Germinal center (tissue), 1 donor: ENCODE results near the gene TSEN34.

Experiments
- DNase-seq: peaks from one replicate; pipeline ENCODE4 v3.0.0; 2012; ENCODE audit warnings: mixed read lengths, low spot score

The TSEN34 gene

GRCh38 chr19:54191011-54191810, at the start of gene TSEN34:
TSEN34 (plus strand) TSS chr19:54191308; CDS start chr19:54191365, 57 bp downstream.
- DNase-seq = peak; percentile 83

- DNase-seq = no peak
Measured at GRCh38 chr19:54141356-54141755, 49.8 kb upstream of the TSEN34 start.

DNA sequence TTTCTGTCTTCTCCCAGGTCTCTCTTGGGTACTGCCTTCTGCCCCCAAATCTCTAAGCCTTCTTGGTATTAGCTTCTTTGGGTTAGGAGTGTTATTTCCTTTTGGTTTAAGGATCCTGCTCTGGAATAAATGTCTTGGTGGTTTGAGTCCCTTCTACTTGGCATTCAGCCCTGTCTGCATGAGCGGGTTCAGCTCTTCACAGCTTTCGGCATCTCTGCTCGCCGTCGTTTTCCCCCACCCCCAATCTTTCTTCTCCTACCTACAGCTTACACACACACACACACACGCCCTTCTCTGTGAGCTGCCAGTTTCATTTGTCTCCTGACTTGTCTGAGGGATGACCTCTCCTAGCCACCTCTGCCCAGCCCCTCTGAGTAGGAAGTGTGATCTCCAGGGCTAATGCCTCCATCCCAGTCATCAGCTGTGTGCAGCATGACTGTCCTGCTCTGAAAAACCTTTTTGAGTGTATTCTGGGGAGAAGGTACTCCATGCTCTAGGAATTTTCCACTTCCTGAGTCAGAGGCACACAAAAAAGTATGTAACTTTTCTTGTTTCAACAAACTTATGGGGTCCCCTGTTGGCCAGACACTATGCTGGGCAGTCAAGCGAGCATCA, 48.8 kb upstream of the TSEN34 start:
- no peak for DNase-seq

DNA sequence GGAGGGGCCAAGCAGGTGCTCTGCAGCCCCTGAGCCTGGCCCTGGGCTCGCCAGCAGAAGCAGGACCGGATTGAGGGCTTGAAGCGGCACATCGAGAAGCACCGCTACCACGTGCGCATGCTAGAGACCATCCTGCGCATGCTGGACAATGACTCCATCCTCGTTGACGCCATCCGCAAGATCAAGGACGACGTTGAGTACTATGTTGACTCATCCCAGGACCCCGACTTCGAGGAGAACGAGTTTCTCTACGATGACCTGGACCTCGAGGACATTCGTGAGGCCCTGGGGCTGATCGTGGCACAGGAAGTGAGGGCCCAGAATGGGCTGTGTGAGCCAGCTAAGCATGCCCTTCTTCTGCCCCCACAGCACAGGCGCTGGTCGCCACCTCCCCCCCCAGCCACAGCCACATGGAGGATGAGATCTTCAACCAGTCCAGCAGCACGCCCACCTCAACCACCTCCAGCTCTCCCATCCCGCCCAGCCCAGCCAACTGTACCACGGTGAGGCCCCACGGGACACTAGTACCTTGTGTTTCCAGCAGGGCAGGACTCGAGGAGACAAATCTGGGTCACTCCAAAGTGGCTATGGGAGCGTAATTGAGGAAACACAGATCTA, 45.5 kb upstream of the TSEN34 start:
- DNase-seq = no peak

GRCh38 chr19:54147676-54148075, 43.4 kb upstream of the TSEN34 start:
- DNase-seq = no peak

DNA sequence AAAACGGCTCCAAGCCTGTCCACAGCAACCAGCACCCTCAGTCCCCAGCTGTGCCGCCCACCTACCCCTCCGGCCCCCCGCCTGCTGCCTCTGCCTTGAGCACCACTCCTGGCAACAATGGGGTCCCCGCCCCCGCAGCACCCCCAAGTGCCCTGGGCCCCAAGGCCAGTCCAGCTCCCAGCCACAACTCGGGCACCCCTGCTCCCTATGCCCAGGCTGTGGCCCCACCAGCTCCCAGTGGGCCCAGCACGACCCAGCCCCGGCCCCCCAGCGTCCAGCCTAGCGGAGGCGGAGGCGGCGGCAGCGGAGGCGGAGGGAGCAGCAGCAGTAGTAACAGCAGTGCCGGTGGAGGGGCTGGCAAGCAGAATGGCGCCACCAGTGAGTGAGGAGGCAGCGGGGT, 43.0 kb upstream of the TSEN34 start:
- no peak for DNase-seq

DNA sequence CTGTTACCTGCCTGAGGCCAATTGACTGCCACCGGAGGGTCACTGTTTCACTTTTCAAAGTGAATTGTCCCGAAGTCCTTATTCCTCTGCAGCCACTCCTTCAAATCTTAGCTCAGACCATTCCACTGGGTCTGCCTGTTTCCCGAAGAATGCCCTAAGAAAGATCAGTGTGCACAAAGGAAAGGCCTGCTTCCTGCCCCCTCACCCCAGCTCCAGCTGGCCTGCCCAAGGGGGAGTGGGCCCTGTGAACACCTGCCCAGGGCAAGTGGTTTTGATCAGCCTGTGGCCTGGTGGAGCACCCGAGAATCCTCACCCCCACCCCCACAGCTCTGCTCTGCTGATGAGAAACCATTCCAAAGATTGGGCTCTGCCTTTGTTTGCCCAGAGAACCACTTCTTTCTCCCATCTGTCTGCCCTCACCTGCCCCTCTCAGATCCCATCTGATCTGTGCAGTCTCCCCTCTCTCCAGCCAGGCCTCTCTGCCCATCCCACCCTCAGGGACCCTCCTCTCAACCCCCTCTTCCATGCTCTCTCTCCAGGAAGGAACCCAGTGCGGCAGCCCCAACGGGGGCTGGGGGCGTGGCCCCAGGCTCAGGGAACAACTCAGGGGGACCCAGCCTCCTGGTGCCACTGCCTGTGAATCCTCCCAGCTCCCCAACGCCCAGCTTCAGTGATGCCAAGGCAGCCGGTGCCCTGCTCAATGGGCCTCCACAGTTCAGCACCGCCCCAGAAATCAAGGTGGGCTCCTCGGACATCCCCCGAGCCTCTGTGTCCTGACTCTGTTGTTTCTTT, 41.9 kb upstream of the TSEN34 start:
- DNase-seq = no peak

DNA sequence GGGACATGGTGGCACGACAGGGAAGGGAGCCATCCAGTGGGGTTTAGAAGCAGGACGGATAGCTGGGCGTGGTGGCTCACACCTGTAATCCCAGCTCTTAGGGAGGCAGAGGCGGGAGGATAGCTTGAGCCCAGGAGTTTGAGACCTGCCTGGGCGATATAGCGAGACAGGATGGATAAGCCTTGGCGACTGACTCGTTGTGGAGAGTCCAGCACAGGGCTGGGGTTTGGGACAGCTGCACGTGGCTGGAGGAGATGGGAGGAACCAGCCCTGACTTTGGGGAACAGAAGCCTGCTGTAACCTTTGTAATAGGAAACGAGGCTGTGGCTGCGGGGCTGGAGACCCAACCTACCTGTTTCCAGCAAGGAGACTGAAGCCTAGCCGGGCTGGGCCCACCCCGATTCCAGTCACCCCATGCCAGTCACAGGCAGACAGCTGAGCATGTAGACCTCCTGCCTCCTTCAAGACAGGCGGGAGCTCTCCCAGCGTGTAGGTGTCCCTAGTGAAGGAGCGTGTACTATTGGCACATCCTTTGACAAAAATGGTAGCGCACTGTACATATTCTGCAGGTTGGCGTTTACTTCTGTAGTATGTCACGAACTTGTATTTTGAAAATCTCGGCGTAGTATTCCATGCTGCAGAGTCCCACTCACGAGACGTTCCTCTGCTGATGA, 39.6 kb upstream of the TSEN34 start:
- DNase-seq = no peak

DNA sequence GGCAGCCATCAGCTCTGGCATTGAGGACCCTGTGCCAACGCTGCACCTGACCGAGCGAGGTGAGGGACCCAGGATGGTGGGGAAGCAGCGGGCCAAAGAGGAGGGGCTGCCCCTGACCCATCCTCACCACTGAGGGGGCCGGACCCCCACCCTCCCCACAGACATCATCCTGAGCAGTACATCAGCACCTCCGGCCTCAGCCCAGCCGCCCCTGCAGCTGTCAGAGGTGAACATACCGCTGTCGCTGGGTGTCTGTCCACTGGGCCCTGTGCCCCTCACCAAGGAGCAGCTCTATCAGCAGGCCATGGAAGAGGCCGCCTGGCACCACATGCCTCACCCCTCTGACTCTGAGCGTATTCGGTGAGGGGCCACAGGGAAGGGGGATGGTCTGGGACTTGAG, 38.8 kb upstream of the TSEN34 start:
- DNase-seq = no peak

GRCh38 chr19:54152878-54153524, 38.1 kb upstream of the TSEN34 start:
- no peak for DNase-seq

- DNase-seq = no peak
Measured at GRCh38 chr19:54153731-54154326, 37.3 kb upstream of the TSEN34 start.

- DNase-seq = no peak
Measured at GRCh38 chr19:54154603-54155345, 36.3 kb upstream of the TSEN34 start.

DNA sequence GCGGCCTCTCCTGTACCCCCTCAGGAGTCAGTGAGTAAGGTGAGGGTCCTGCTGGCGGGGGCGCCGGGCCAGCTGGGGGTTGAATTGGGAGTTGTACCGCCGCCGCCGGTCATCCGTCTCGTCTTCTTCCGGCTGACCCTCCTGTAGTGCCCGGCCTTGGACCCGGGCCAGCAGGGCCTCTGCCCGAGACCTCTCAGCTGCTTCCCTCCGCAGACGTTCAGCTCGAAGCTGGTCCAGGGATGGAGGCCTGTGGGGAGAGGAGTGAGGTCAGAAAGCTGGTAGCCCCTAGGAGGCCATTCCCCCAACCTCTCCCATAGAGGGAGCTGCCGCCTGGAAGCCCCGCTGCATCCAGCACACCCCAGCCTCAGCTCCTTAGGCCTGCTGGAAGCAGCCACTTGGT, 35.4 kb upstream of the TSEN34 start:
- no peak for DNase-seq

DNA sequence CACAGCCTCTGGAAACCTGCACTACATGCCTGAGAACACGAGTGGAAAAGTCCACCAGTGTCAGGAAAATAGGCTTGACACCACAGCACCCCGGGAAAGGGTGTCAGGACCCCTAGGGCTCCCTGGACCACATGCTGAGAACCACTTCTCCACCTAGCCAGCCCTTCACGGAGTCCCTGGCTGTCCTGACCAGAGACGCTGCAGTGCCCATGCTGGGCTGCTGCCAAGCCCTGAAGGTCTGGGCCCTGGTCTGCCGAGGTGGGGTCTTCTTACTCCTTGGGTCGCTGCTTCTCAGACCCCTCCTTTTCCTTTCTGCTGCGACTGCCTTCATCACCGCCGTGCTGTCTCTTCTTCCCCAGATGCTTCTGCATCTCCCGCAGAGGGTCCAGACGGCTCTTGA, 34.6 kb upstream of the TSEN34 start:
- no peak for DNase-seq

- no peak for DNase-seq
Measured at GRCh38 chr19:54156953-54157352, 34.2 kb upstream of the TSEN34 start.

DNA sequence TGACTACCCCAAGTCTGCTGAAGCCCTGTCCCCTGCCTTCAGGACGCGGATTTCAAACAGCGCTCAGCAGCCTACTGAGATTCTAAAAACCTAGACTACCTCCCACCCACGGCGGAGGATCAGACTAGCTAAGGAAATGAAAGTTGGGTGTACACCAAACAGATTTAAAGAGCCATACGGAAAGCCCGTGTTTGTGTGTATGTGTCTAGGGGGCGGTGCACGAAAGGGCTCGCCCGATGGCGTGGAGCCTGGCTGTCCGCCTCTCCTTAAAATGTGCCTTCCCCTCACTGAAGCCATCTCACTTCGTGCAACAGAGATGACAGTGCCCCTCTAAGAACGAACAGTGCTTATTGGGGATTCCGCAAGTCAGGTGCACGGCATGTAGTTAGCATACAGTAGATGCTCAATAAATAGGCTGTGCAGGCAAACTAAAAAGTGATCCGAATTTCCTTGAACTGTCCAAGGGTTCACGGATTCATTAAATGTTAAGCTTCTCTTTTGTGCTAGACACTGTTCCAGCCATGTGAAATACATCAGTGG, 32.2 kb upstream of the TSEN34 start:
- DNase-seq = peak; percentile 47

DNA sequence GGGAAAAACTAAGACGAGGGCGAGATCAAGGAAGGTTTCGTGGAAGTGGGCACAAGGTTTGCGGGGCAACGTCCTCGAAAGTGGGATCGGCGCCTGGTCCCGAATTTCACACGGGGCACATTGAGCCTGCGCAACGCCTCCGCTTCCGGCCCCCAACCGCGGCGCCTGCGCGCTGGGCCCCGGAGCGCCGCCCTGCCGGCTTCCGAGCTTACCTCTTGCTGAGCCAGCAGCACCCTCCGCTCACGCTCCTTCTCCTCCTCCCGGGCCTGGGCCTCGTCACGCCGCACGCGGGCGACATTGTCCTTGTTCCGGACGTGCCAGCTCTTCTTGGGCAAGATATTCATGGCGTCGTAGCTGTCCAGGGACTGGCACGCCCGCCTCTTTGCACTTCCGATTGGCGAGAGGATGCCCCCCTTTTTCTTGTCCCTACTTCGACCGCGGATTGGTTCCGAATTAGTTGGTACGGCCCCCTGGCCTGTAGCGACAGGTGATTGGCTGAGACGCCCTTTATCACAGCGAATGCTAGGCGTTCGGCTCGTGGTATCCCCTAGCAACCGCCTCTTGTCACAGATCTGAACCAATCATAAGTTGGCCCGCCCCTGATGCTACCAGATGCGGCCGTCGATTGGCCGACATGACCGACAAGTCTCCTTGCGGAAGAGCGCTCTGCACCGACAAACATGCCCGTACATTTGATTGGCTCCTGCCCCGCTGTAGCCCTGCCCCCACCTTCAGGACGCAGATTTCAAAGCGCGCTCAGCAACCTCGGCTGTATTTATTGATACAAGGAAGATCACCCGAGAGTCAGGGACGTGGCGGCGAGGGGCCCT, 31.5 kb upstream of the TSEN34 start, which contains the start of gene LENG1:
Gene LENG1, minus strand, starts transcription at position 370 of the 830 bp plus-strand sequence. Its CDS starts 26 bp downstream, at position 344.
- peak; percentile 99 for DNase-seq

DNA sequence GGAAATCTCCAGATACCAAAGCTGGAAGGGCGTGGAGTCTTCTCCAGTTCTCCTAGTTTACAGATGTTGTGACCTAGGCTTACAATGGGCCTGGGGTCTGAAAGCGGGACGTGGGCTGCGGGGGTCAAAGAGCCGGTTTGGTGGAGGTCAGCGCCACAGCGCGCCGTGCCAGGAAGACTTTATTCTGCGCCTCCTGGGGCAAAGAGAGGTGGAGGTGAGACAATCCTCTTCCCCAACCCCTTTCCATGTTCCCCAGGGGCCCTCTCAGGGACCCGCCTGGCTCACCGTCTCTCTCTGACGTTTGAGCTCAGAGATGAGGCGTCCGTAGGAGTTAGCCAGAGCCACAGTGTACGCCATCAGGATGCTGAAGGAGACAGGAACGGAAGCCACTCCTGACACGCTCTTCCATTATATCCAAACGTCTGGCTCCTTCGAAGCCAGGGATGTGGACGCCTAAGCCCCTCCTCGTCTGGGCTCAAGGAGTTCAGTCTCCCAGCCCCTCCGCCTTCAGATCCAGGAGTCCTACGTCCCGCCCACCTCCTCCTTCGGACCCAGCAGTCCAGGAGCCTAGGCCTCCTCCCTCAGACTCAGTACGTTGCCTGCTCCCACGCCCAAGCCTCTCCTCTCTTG, 30.8 kb upstream of the TSEN34 start:
- DNase-seq = no peak
